Transverse colon (tissue), 4 donors: ENCODE measurements around the gene FBP2. TPM values are rescaled to one million over a fixed set of nuclear protein-coding genes. Genes with fewer than 3 reads are reported as not detected.

Source experiments
- DNase-seq: peaks from one replicate; pipeline ENCODE4 v3.0.0-alpha.2; 2019
- H3K27ac ChIP-seq, 4 donors: fragments of 200-600 bp; sonication (generic); 2 replicates each; pipeline ENCODE4 v1.5.1; 2016 to 2018; ENCODE audit warnings: inconsistent platforms in 4 of 4
- H3K27me3 ChIP-seq: fragments of 200-600 bp; sonication (generic); 2 replicates; pipeline ENCODE4 v1.5.1; 2017; ENCODE audit warnings: inconsistent platforms
- H3K36me3 ChIP-seq, 4 donors: fragments of 200-600 bp; sonication (generic); 2 replicates each; pipeline ENCODE4 v1.5.1; 2017 to 2019; ENCODE audit warnings: inconsistent platforms in 4 of 4
- H3K4me1 ChIP-seq, 4 donors: fragments of 200-600 bp; sonication (generic); 2 replicates each; pipeline ENCODE4 v1.5.1; 2017 to 2020; ENCODE audit warnings: inconsistent platforms in 4 of 4
- H3K4me3 ChIP-seq, 4 donors: fragments of 200-600 bp; sonication (generic); 1 replicate in 1 of 4; 2 replicates in 3 of 4; pipeline versions ENCODE4 v1.5.1 to v1.6.1; 2017 to 2019; ENCODE audit warnings: inconsistent platforms in 4 of 4
- H3K9me3 ChIP-seq, 2 donors: fragments of 200-600 bp; sonication (generic); 2 replicates each; pipeline ENCODE4 v1.5.1; 2017 to 2019; ENCODE audit warnings: inconsistent platforms in 2 of 2
- CTCF ChIP-seq, 5 experiments: fragments of 200-600 bp in 3 of 5; fragments of 450-650 bp in 2 of 5; sonication (generic) in 3 of 5; IDR thresholded peaks; 1 replicate in 2 of 5; 2 replicates in 3 of 5; pipeline ENCODE4 v1.5.1; 2016 to 2017; ENCODE audit warnings: antibody characterized with exemption in 5 of 5, inconsistent platforms in 3 of 5, mild to moderate bottlenecking in 2 of 5, moderate library complexity in 1 of 5
- EP300 ChIP-seq: sonication (generic); formaldehyde crosslinking; IDR thresholded peaks from one replicate; pipeline ENCODE4 v1.6.1; 2017; ENCODE audit warnings: antibody characterized with exemption, low read depth
- POLR2A ChIP-seq: fragments of 450-650 bp; IDR thresholded peaks from one replicate; pipeline ENCODE4 v1.6.1; 2016; ENCODE audit warnings: antibody characterized with exemption, mild to moderate bottlenecking, moderate library complexity
- POLR2AphosphoS5 ChIP-seq, 3 donors: sonication (generic); formaldehyde crosslinking; IDR thresholded peaks; one replicate each; pipeline ENCODE4 v1.6.1; 2016; ENCODE audit warnings: antibody characterized with exemption in 3 of 3
- WGBS, 2 donors: methylation state at CpG; one replicate each; pipeline ENCODE4 v1.1.5; 2018; ENCODE audit warnings: low coverage in 1 of 2; 5-methylcytosine and 5-hydroxymethylcytosine counted together
- in situ Hi-C, 4 donors: fragments of 200-750 bp; cut with MboI; loops; one replicate each; pipeline versions ENCODE4 v1.15.0 to v1.15.1; 2017; ENCODE audit warnings: low sequenced_read_pairs in 3 of 4, low pct_ligation_motif_present in 1 of 4, low pct_unique_long_range_greater_than_20kb in 1 of 4
- intact Hi-C: fragments of 100-400 bp; cut with DNase I; formaldehyde crosslinking; loops from one replicate; pipeline ENCODE4 v1.15.1; 2023; ENCODE audit warnings: low total_unique reads
- total RNA-seq, 4 donors: library from RNA; depleted of rRNA; stranded (reverse); fragments of >200 nt; gene quantifications; one replicate each; pipeline ENCODE4 v1.1.0, GENCODE V29; 2016

FBP2 gene
- not detected for total RNA-seq

- no peak for TF ChIP-seq CTCF (IDR thresholded peaks at IDR 0.05)
- TF ChIP-seq POLR2AphosphoS5 (IDR thresholded peaks at IDR 0.05), result no peak
- no peak for TF ChIP-seq POLR2A
- no peak for TF ChIP-seq EP300
- Histone ChIP-seq H3K27ac (no peak within 1 kb of the TSS), H3K9me3 (no peaks in the 10 kb centered on the region), H3K36me3 (no peaks in the 10 kb centered on the region), H3K27me3 (no peaks in the 10 kb centered on the region), H3K4me3 (no peak within 1 kb of the TSS), H3K4me1 (no peaks in the 10 kb centered on the region)
- DNase-seq, result no peak
- WGBS, 2 donors, result 51 to 77% methylated on average over 5 to 21 of the region's 21 CpGs
- intact Hi-C loops (no loop called here), in situ Hi-C loops (no loop called here)
Observed at GRCh38 chr9:94593459-94594345, at the start of gene FBP2. Gene FBP2, minus strand, starts transcription at chr9:94593824. Its CDS starts 98 bp downstream, at chr9:94593726.

GRCh38 chr9:94643176-94643575 is 49.6 kb upstream of the FBP2 start:
- intact Hi-C loops, result no loop called here
- Histone ChIP-seq H3K27ac (no peak overlapping the region), H3K4me1 (peaks cover 0 to 19% (median 14%) of the 10 kb centered on the region in 4 donors), H3K4me3 (no peak overlapping the region), H3K27me3 (no peaks in the 10 kb centered on the region), H3K36me3 (no peaks in the 10 kb centered on the region), H3K9me3 (no peaks in the 10 kb centered on the region)
- DNase-seq, result no peak
- TF ChIP-seq EP300, result no peak
- no peak for TF ChIP-seq POLR2A
- TF ChIP-seq CTCF (IDR thresholded peaks at IDR 0.05), result no peak
- no peak for TF ChIP-seq POLR2AphosphoS5 (IDR thresholded peaks at IDR 0.05)
- WGBS, 2 donors, result 81% methylated on average over 8 of the region's 8 CpGs; no CpG with 5 or more reads in 1 of the 2 donors
- in situ Hi-C loops, result no loop called here

- no peaks in the 10 kb centered on the region for H3K9me3 ChIP-seq
- WGBS, 2 donors, result 86% methylated on average over 5 of the region's 5 CpGs; no CpG with 5 or more reads in 1 of the 2 donors
- no peak for DNase-seq
- TF ChIP-seq EP300 (no peak), POLR2A (no peak), POLR2AphosphoS5 (IDR thresholded peaks at IDR 0.05) (no peak), CTCF (IDR thresholded peaks at IDR 0.05) (no peak)
- H3K4me1 ChIP-seq, result peaks cover 0 to 19% (median 15%) of the 10 kb centered on the region in 4 donors
- H3K4me3 ChIP-seq, result no peak overlapping the region
- H3K36me3 ChIP-seq, result no peaks in the 10 kb centered on the region
- no peak overlapping the region for H3K27ac ChIP-seq
- in situ Hi-C loops (no loop called here), intact Hi-C loops (no loop called here)
- H3K27me3 ChIP-seq, result no peaks in the 10 kb centered on the region
Observed at GRCh38 chr9:94642501-94642900, 48.9 kb upstream of the FBP2 start.

- peak overlapping the region; percentile 38 to 68 (median 58) for H3K4me3 ChIP-seq
- 46 to 70% methylated on average over 2 to 15 of the region's 15 CpGs for WGBS, 2 donors
- H3K27ac ChIP-seq, result peak overlapping the region; percentile 68 to 78 (median 74)
- no peaks in the 10 kb centered on the region for H3K9me3 ChIP-seq
- H3K4me1 ChIP-seq, result peaks cover 0 to 19% (median 15%) of the 10 kb centered on the region in 4 donors
- TF ChIP-seq CTCF (IDR thresholded peaks at IDR 0.05) (no peak), POLR2A (no peak), EP300 (no peak), POLR2AphosphoS5 (IDR thresholded peaks at IDR 0.05) (no peak)
- in situ Hi-C loops (no loop called here), intact Hi-C loops (no loop called here)
- no peaks in the 10 kb centered on the region for H3K36me3 ChIP-seq
- H3K27me3 ChIP-seq, result no peaks in the 10 kb centered on the region
- peak; percentile 25 for DNase-seq
Observed at GRCh38 chr9:94639999-94640376, 46.4 kb upstream of the FBP2 start.
